HT1080 (cell line): Measurements from ENCODE around the gene EDEM1. TPM values are rescaled to one million over a fixed set of nuclear protein-coding genes. Genes with fewer than 3 reads are reported as not detected.
"Not testable (repeated sequence)": the region's sequence is repeated elsewhere in the genome, so short reads cannot be mapped to it uniquely, and the experiment has no call there.

Source experiments
- DNase-seq: peaks from one replicate; pipeline ENCODE4 v3.0.0-alpha.2; 2015; ENCODE audit warnings: low read depth
- total RNA-seq: library from RNA; depleted of rRNA; stranded (reverse); fragments of >200 nt; shearing (Covaris generic); gene quantifications from 2 replicates; pipeline ENCODE4 v1.2.3, GENCODE V29; 2014

Gene EDEM1
- total RNA-seq, 1 experiment from 2014 or later = 57.4 TPM

GRCh38 chr3:5170975-5171374 is 16.5 kb upstream of the EDEM1 start:
- DNase-seq = no peak

GRCh38 chr3:5172018-5172417 is 15.5 kb upstream of the EDEM1 start:
- DNase-seq = no peak

DNA sequence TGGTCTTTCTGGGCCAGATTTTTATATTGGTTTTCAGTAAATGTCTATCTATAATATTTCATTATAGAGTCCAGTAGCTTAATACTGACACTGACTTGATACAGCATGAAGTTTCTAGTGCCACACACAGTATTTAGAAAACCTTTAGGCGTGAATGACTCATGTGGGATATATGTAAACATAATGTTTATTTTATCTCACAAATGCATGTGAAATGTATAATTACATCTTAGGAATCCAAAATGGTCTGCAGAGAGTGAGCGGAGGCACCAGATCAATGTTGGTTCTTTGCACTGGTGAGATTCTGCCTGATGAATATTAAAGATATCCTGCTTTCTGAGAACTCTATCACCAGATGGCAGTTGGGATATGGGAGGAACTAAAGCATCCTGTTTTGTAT is 8.5 kb upstream of the EDEM1 start:
- not testable (repeated sequence) for DNase-seq

DNA sequence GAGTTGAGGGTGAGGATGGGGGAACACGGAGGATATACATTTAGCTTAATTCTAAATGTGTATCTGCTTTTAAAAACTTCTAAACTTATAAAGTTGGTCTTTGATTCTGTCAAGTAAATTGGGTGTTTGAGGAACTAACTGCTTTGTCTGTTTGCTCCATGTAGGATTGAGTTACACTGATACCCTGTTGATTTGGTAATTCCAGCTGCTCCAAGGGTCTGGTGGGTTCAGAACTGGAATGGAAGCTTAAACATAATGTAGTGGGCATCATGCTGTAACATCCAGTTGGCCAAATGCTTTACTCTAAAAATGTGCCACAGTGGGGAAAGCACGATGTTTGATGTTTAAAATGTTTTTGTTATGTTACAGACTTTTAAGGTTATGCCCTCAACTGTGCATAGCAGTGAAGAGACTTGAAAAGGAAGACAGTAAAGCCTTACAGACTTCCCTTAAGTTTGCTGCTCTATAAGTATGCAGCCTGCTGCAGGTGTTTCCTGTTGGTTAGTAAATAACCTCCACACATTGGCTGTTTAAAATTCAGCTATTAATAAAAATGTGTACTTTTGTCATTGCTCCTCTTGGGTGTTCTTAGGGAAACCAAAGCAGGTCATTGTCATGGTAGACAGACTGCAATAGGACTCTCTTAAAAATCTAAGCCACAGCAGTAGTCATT is 5.9 kb upstream of the EDEM1 start:
- no peak for DNase-seq

GRCh38 chr3:5183714-5184113 is 3.8 kb upstream of the EDEM1 start:
- DNase-seq = not testable (repeated sequence)

- no peak for DNase-seq
Observed at GRCh38 chr3:5184499-5184898, 3.0 kb upstream of the EDEM1 start.

DNA sequence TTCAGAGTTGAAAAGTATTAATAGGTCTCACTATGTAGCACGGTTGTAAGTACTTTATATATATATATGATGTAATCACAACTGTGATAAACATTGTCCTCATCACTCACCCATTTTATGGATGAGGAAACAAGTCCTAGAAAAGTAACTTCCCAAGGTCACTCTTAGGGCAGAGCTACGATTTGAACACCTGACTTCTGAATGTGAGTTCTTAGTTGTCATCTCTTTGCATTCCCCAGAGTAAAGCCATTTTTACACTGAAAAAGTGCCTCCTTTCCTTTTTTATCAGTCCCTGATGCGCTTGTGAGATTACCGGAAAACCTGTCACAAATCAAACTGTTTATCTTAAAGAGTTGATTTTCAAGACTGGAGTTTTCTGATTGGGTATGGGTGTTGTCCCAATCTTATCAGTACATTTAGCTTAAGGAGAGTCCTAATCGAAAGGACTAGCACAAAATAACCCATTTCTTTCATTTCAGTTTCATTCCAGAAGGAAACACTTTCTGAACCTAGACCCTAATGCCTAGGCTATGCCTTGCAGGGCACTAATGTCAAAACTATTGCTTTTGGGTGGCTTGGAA is 2.3 kb upstream of the EDEM1 start:
- no peak for DNase-seq

DNA sequence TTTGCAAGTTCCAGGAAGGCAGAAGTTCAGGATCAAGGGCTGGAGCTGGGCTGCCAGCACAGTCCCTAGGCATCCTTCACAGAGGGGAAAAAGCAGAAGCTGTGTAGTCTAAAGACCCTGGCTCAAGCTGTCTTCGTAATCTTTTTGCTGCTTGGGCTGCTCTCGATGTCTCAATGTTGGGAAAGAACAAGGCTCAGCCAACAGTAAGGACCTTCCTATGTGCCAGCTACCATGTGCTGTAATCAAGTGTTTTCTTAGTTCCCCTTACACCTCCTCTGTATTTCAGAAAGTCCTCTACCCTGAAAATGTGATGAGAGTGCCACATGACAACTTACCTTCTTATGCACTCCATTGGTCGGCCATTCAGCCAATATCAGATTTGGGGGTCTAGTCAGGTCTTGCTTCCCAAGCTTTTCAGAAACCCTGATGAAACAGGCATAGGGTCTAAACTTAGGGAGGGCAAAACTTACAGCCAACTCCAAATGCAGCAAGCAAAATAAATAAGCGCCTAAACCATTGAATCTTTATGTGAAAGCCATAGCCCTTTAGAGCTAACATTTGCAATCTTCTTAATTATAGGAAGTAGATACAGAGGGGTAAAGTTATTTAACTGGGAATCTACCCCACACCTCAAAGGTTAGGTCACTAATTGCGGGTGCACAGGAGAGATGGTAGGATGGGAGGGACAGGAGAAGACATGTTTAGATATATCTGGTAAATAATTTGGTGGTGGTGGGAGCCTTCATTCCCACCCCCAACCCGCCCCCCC is 1.2 kb upstream of the EDEM1 start:
- no peak for DNase-seq

GRCh38 chr3:5186858-5187155 is 700 bp upstream of the EDEM1 start:
- DNase-seq = no peak

GRCh38 chr3:5187920-5188418 is 462 bp downstream of the EDEM1 start:
- DNase-seq = no peak

DNA sequence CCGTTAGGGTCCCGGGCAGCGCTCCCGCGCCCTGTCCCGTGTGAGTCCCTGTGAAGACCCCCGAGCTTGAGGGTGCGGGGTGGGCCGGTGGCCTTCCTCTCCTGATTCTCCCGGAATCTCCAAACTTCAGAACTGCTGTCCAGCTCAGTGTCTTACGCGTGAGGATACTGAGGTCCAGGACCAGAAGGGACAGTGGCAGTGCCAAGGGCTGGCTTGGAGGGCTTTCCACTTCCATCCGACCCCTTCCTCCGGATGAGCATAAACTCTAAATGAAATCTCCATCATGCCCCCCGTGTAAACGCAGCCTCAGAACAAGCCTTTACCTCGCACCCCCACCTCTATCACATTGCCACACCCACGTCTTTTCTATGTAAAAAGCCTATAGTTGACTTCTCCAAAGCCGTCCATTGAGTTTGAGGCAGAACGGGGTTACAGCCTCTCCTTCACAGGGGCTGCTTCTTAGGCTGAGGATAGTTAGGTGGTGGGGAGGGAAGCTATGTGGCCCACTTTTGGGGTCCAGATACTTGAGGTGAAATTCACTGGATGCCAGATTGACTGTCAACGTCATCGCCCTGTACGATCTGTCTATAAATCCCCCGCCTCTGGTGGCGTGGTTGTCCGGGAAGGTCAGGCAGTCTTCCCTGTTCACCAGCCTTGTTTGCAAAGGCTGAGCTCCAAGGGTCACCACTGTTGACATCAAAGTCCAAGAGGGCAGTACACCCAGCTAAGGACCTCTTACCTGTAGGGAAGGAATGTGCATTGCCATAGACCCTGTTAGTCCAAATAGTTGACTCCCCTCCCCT is 1.1 kb downstream of the EDEM1 start:
- DNase-seq = peak; percentile 32

DNA sequence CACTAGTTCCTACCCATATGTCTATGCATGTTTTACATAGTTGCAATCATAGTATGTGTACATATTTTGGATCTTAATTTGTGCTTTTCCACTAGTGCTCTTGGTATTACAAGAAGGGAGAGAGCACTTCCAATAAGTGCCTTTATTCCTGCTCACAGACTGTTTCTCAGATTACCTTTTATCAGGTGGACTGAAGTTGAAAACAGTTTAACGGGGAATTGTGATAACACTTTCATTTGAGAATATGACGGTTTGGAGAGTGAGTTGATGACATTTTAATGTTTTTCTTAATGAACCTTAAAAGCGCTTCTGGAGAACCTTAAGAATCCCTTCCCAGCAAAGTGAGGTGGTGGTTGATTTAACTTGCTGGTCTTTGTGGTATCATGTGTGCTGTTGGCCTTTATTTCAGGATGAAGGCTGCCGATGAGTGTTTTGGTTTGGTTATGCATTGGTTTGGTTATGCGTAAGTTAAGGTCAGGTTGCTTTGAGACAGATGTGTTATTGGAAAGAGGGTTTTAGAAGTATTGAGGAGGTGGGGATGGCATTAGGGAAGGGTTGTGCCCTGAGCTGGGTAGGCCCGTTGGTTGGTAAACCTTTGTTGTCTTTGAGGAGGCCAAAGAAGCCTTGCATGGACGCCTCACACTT is 2.8 kb downstream of the EDEM1 start:
- no peak for DNase-seq

DNA sequence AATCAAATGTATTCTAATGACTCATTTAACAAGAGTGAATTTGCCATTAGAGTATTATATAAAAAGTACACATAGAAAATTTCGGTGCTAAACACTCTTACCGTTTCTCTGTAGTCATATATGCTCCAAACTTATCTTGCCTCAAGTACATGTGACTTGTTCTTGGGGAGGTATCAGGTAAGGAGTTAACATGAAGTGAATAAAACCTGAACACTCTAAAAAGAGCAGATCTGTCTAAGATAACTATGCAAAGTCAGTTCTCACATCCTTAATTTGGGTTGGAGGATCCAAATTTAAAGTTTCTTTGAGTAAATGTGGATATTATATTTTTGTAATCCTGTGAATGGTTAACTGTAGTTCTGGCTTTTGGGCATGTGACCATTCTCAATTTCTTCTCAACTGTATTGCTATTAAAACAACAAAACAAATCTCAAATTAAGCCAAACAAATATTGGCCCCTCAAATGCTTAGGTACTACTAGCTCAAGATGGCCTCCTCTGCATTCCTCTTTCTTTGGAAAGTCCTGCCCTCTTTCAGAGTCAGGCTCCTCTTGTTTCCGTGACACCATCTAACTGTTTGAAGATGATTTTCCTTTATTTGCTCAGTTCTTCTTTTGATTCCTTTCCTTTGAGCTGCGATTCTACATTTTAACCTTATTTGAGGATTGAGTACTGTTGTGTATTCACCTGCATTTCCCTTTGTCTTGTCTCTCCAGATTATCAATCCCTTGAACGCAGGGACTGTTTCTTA is 4.2 kb downstream of the EDEM1 start:
- no peak for DNase-seq

DNA sequence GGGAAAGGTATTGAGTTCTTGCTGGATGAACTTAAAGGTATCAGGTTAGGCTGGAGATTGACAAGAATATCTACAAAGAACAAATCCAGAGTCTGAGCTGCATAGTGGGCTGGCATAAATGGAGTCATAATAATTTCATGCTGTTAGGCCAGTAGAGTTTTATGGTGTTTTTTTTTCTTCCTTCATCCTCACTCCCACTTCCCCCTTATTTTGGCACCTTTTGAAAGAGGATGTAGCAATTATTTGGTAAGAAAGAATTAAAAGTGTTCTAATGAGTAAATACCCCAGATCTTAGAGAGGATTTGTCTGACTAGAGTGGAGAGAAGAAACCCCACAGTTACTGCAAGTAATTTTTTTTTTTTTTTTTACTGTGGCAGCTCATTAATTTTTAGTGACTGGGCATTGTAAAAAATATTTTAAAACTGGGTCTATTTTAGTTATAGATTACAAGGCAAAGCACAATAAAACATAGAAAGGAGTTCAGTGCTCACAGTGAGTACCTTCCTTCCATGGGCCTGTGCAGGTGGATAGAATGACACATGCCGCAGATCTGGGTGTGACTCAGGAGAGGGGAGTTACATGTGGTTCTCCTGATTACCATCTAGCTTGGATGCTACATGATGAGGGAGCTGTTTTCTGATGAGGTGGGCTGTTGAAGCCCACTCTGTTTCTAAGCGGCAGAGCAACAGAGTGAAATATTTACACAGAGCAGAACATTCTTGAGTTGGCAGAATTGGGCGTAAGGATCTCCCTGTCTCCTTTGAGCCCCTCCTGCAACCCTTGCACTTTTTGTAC is 5.3 kb downstream of the EDEM1 start:
- no peak for DNase-seq

GRCh38 chr3:5194341-5194740 is 6.8 kb downstream of the EDEM1 start:
- no peak for DNase-seq

DNA sequence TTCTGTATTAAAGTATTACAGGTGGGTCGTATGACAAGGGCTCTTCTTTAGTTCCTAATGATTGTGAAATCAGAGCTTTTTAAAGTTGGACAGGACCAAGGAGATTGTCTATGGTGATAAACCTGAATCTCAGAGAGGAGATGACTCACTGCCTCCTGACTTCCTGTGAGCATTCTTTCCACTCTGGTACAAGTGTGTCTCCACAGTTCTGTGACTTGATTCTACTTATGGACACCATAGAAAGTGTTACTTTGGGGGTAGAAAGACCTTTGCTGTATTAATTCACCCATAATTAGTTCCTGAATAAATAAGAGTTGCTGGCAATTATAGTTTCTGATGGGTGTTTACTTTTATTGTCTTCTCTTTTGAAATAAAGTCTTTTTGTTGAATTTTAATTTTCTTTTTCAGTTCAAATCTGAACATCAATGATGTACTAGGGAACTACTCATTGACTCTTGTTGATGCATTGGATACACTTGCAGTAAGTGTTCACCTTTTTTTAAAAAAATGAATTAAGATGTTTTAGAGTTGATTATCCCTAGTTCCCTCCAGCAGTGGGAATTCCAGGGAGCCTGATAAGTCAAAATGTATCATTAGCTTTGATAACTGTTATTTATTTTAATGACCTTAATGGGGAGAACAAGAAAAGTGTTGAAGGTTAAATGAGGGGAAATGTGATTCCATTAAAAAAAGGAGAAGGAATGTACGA is 7.4 kb downstream of the EDEM1 start:
- peak; percentile 87 for DNase-seq

- DNase-seq = peak; percentile 74
Observed at GRCh38 chr3:5195605-5196004, 8.1 kb downstream of the EDEM1 start.

GRCh38 chr3:5197022-5197421 is 9.5 kb downstream of the EDEM1 start:
- no peak for DNase-seq
